ENCODE results near the gene GFRA4.

- TF ChIP-seq POLR2A (IDR thresholded peaks at IDR 0.05) (no peak), CTCF (IDR thresholded peaks at IDR 0.05) (peak in 1 of 6 experiments; percentile 26), EP300 (IDR thresholded peaks at IDR 0.05) (no peak), POLR2AphosphoS5 (IDR thresholded peaks at IDR 0.05) (no peak)
Measured at GRCh38 chr20:3632311-3633004, 30.7 kb downstream of the GFRA4 start.

Measured in upper lobe of left lung (tissue), 4 donors.